Fibroblast of the aortic adventitia (primary cell): ENCODE results near the gene TLCD5. TPM values are rescaled to one million over a fixed set of nuclear protein-coding genes. Genes with fewer than 3 reads are reported as not detected.

Experiments
- DNase-seq: peaks from one replicate; pipeline ENCODE4 v3.0.0-alpha.2; 2010; ENCODE audit warnings: low read depth
- H3K4me3 ChIP-seq: 2 replicates; pipeline ENCODE4 v1.5.1; 2011; ENCODE audit warnings: low read depth, mild to moderate bottlenecking, control low read depth, low read length, moderate library complexity
- CTCF ChIP-seq: IDR thresholded peaks from 2 replicates; pipeline ENCODE4 v1.5.1; 2011; ENCODE audit warnings: mild to moderate bottlenecking, low read length, control low read depth, inconsistent platforms; ENCODE audit not compliant: insufficient read depth
- small RNA-seq: library from RNA; depleted of rRNA; stranded (forward); fragments of <200 nt; gene quantifications from one replicate; pipeline ENCODE3, GENCODE V24; 2012
- total RNA-seq: library from RNA; depleted of rRNA; stranded (reverse); fragments of >200 nt; gene quantifications from 2 replicates; pipeline ENCODE4 v1.2.3, GENCODE V29; 2012; ENCODE audit warnings: low replicate concordance

TLCD5 gene
- total RNA-seq, 1 donor = 6.4 TPM

GRCh38 chr11:120372296-120372695 lies 47.2 kb downstream of the TLCD5 start:
- no peak for DNase-seq
- no peak overlapping the region for H3K4me3 ChIP-seq
- TF ChIP-seq CTCF = no peak

GRCh38 chr11:120375076-120375475 lies 50.0 kb downstream of the TLCD5 start:
- DNase-seq = no peak
- H3K4me3 ChIP-seq = no peak overlapping the region
- TF ChIP-seq CTCF = no peak

GRCh38 chr11:120376547-120377182 lies 51.6 kb downstream of the TLCD5 start:
- H3K4me3 ChIP-seq = no peak overlapping the region
- TF ChIP-seq CTCF = no peak
- DNase-seq = no peak

- no peak for TF ChIP-seq CTCF
- no peak for DNase-seq
- H3K4me3 ChIP-seq = no peak overlapping the region
These were observed 53.4 kb downstream of the TLCD5 start for GRCh38 chr11:120378474-120378873.

GRCh38 chr11:120381401-120381800 lies 56.3 kb downstream of the TLCD5 start:
- H3K4me3 ChIP-seq = no peak overlapping the region
- no peak for TF ChIP-seq CTCF
- DNase-seq = no peak

Small RNA genes lying within 50 kb of the gene (small RNA-seq; reads per million reads assigned to genes)
- 644 reads per million, percentile 99 among the genes with 10 or more reads in this experiment for gene RF00100

Other genes starting within 250 kb of the TLCD5 start
- not detected in 2 replicates for gene TRIM29, start 187.2 kb upstream of the TLCD5 start, total RNA-seq
- 39.4 and 58.6 TPM in 2 replicates for gene OAF, start 114.3 kb upstream of the TLCD5 start, total RNA-seq
- 0.36 and 0.90 TPM in 2 replicates for gene POU2F3, start 85.2 kb upstream of the TLCD5 start, total RNA-seq
- gene ARHGEF12, start 11.1 kb downstream of the TLCD5 start, total RNA-seq = 85.2 and 103 TPM in 2 replicates
- gene GRIK4, start 186.4 kb downstream of the TLCD5 start, total RNA-seq = not detected in 2 replicates